Measurements from ENCODE around the gene SLC9B2. TPM values are rescaled to one million over a fixed set of nuclear protein-coding genes. Genes with fewer than 3 reads are reported as not detected.

Gene SLC9B2
- total and polyA plus RNA-seq, 2 experiments from 2014 or later: 4.4 to 13.0 TPM

DNA sequence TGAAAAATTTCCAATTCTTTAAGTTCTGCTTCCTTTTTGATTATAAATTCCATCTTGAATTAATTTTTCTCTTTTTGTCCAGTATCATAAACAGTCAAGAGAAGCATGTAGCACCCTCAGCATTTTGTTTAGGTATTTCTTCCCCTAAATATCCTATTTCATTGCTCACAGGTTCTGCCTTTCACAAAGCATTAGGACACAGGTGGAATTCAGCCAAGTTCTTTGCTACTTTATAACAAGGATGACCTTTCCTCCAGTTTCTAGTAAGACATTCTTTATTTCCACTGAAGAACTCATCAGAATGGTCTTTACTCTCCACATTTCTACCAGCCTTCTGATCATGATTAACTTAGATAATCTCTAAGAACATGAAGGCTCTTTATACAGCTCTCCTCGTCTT is 64.5 kb downstream of the SLC9B2 start:
- Histone ChIP-seq H3K4me1 (ENCODE audit: insufficient read depth) (no peaks in the 10 kb centered on the region), H3K27me3 (ENCODE audit: insufficient read depth) (no peaks in the 10 kb centered on the region), H4K20me1 (replicated peaks; ENCODE audit: insufficient read depth) (no peaks in the 10 kb centered on the region), H3F3A (replicated peaks; ENCODE audit: low read depth) (no peaks in the 10 kb centered on the region), H3K36me3 (ENCODE audit: insufficient read depth) (no peaks in the 10 kb centered on the region), H3K79me2 (replicated peaks; ENCODE audit: insufficient read depth) (no peaks in the 10 kb centered on the region), H2AFZ (no peak overlapping the region), H3K27ac (ENCODE audit: low read depth) (no peak overlapping the region), H3K4me3 (no peak overlapping the region), H3K9me2 (ENCODE audit: insufficient read depth) (no peaks in the 10 kb centered on the region), H3K4me2 (no peak overlapping the region)
- DNase-seq (ENCODE audit: low spot score) (no peak), ATAC-seq (no peak)
- Mint-ChIP-seq H3K27me3 (ENCODE audit: insufficient read depth, low read depth, poor library complexity) (peaks cover 7% of the 10 kb centered on the region), H3K9me3 (no peaks in the 10 kb centered on the region), H3K4me1 (no peaks in the 10 kb centered on the region), H3K4me3 (no peak overlapping the region), H3K27ac (no peak overlapping the region), H3K36me3 (ENCODE audit: low read depth) (no peaks in the 10 kb centered on the region)
- TF ChIP-seq, protein P1, sequence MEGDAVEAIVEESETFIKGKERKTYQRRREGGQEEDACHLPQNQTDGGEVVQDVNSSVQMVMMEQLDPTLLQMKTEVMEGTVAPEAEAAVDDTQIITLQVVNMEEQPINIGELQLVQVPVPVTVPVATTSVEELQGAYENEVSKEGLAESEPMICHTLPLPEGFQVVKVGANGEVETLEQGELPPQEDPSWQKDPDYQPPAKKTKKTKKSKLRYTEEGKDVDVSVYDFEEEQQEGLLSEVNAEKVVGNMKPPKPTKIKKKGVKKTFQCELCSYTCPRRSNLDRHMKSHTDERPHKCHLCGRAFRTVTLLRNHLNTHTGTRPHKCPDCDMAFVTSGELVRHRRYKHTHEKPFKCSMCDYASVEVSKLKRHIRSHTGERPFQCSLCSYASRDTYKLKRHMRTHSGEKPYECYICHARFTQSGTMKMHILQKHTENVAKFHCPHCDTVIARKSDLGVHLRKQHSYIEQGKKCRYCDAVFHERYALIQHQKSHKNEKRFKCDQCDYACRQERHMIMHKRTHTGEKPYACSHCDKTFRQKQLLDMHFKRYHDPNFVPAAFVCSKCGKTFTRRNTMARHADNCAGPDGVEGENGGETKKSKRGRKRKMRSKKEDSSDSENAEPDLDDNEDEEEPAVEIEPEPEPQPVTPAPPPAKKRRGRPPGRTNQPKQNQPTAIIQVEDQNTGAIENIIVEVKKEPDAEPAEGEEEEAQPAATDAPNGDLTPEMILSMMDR (conservative IDR thresholded peaks at IDR 0.05; ENCODE audit: low read depth in 2 of 2): no peak
- TF ChIP-seq ZNF331 (CRISPR knock-in tag; IDR thresholded peaks at IDR 0.05; ENCODE audit: low read depth) (no peak), ZNF114 (CRISPR knock-in tag; IDR thresholded peaks at IDR 0.05) (no peak), JUNB (IDR thresholded peaks at IDR 0.05; ENCODE audit: unreplicated experiment) (no peak), NANOG (IDR thresholded peaks at IDR 0.05; ENCODE audit: borderline replicate concordance) (no peak), EZH2phosphoT487 (IDR thresholded peaks at IDR 0.05; ENCODE audit: unreplicated experiment) (no peak), EZH2 (IDR thresholded peaks at IDR 0.05; ENCODE audit: low read depth, unreplicated experiment) (no peak), POLR2AphosphoS5 (IDR thresholded peaks at IDR 0.05; ENCODE audit: low read depth) (no peak), STAT1 (IDR thresholded peaks at IDR 0.05; ENCODE audit: unreplicated experiment) (no peak), CREB1 (CRISPR knock-in tag; IDR thresholded peaks at IDR 0.05; ENCODE audit: low read depth) (no peak)
- TF ChIP-seq, protein P2, sequence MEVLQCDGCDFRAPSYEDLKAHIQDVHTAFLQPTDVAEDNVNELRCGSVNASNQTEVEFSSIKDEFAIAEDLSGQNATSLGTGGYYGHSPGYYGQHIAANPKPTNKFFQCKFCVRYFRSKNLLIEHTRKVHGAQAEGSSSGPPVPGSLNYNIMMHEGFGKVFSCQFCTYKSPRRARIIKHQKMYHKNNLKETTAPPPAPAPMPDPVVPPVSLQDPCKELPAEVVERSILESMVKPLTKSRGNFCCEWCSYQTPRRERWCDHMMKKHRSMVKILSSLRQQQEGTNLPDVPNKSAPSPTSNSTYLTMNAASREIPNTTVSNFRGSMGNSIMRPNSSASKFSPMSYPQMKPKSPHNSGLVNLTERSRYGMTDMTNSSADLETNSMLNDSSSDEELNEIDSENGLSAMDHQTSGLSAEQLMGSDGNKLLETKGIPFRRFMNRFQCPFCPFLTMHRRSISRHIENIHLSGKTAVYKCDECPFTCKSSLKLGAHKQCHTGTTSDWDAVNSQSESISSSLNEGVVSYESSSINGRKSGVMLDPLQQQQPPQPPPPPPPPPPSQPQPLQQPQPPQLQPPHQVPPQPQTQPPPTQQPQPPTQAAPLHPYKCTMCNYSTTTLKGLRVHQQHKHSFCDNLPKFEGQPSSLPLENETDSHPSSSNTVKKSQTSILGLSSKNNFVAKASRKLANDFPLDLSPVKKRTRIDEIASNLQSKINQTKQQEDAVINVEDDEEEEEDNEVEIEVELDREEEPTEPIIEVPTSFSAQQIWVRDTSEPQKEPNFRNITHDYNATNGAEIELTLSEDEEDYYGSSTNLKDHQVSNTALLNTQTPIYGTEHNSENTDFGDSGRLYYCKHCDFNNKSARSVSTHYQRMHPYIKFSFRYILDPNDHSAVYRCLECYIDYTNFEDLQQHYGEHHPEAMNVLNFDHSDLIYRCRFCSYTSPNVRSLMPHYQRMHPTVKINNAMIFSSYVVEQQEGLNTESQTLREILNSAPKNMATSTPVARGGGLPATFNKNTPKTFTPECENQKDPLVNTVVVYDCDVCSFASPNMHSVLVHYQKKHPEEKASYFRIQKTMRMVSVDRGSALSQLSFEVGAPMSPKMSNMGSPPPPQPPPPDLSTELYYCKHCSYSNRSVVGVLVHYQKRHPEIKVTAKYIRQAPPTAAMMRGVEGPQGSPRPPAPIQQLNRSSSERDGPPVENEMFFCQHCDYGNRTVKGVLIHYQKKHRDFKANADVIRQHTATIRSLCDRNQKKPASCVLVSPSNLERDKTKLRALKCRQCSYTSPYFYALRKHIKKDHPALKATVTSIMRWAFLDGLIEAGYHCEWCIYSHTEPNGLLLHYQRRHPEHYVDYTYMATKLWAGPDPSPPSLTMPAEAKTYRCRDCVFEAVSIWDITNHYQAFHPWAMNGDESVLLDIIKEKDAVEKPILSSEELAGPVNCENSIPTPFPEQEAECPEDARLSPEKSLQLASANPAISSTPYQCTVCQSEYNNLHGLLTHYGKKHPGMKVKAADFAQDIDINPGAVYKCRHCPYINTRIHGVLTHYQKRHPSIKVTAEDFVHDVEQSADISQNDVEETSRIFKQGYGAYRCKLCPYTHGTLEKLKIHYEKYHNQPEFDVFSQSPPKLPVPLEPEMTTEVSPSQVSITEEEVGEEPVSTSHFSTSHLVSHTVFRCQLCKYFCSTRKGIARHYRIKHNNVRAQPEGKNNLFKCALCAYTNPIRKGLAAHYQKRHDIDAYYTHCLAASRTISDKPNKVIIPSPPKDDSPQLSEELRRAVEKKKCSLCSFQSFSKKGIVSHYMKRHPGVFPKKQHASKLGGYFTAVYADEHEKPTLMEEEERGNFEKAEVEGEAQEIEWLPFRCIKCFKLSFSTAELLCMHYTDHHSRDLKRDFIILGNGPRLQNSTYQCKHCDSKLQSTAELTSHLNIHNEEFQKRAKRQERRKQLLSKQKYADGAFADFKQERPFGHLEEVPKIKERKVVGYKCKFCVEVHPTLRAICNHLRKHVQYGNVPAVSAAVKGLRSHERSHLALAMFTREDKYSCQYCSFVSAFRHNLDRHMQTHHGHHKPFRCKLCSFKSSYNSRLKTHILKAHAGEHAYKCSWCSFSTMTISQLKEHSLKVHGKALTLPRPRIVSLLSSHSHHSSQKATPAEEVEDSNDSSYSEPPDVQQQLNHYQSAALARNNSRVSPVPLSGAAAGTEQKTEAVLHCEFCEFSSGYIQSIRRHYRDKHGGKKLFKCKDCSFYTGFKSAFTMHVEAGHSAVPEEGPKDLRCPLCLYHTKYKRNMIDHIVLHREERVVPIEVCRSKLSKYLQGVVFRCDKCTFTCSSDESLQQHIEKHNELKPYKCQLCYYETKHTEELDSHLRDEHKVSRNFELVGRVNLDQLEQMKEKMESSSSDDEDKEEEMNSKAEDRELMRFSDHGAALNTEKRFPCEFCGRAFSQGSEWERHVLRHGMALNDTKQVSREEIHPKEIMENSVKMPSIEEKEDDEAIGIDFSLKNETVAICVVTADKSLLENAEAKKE (CRISPR knock-in tag; IDR thresholded peaks at IDR 0.05): no peak
- TF ChIP-seq, protein P3, sequence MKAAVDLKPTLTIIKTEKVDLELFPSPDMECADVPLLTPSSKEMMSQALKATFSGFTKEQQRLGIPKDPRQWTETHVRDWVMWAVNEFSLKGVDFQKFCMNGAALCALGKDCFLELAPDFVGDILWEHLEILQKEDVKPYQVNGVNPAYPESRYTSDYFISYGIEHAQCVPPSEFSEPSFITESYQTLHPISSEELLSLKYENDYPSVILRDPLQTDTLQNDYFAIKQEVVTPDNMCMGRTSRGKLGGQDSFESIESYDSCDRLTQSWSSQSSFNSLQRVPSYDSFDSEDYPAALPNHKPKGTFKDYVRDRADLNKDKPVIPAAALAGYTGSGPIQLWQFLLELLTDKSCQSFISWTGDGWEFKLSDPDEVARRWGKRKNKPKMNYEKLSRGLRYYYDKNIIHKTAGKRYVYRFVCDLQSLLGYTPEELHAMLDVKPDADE (IDR thresholded peaks at IDR 0.05): no peak
- TF ChIP-seq, protein P4, sequence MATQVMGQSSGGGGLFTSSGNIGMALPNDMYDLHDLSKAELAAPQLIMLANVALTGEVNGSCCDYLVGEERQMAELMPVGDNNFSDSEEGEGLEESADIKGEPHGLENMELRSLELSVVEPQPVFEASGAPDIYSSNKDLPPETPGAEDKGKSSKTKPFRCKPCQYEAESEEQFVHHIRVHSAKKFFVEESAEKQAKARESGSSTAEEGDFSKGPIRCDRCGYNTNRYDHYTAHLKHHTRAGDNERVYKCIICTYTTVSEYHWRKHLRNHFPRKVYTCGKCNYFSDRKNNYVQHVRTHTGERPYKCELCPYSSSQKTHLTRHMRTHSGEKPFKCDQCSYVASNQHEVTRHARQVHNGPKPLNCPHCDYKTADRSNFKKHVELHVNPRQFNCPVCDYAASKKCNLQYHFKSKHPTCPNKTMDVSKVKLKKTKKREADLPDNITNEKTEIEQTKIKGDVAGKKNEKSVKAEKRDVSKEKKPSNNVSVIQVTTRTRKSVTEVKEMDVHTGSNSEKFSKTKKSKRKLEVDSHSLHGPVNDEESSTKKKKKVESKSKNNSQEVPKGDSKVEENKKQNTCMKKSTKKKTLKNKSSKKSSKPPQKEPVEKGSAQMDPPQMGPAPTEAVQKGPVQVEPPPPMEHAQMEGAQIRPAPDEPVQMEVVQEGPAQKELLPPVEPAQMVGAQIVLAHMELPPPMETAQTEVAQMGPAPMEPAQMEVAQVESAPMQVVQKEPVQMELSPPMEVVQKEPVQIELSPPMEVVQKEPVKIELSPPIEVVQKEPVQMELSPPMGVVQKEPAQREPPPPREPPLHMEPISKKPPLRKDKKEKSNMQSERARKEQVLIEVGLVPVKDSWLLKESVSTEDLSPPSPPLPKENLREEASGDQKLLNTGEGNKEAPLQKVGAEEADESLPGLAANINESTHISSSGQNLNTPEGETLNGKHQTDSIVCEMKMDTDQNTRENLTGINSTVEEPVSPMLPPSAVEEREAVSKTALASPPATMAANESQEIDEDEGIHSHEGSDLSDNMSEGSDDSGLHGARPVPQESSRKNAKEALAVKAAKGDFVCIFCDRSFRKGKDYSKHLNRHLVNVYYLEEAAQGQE (IDR thresholded peaks at IDR 0.05; ENCODE audit: unreplicated experiment): no peak
